HL-60/S4 treated with retinoic acid at 250 ng/mL for 4 days and 3 days (cell line): ENCODE results near the gene ZMIZ1.

ENCODE experiments used
- in situ Hi-C: fragments of 300-500 bp; cut with MboI; formaldehyde crosslinking; loops from 2 replicates; pipeline ENCODE4 v1.7.0; 2022; ENCODE audit warnings: low sequenced_read_pairs

Gene ZMIZ1

GRCh38 chr10:79061441-79062315, 7.1 kb upstream of the ZMIZ1 start:
- in situ Hi-C loops, result no loop called here

DNA sequence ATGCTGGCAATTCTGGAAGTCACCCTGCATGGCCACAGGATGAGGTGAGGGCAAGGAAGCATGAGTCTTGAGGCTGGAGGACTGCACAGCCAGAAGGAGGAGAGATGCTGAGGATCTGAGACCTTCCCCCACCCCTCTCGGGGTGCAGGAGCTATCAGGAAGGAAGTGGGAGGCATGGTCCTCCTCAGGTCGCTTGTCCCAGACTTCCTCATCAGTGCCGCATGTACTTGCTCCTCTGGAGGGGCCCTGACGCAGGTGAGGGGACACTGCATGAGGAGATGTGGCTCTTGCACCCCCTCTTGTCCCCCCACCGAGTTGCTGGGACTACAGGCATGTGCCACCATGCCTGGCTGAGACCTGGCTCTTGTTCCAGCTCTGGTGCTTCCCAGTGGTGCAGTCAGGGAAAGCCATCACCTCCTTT, 5.7 kb upstream of the ZMIZ1 start:
- in situ Hi-C loops, result no loop called here

DNA sequence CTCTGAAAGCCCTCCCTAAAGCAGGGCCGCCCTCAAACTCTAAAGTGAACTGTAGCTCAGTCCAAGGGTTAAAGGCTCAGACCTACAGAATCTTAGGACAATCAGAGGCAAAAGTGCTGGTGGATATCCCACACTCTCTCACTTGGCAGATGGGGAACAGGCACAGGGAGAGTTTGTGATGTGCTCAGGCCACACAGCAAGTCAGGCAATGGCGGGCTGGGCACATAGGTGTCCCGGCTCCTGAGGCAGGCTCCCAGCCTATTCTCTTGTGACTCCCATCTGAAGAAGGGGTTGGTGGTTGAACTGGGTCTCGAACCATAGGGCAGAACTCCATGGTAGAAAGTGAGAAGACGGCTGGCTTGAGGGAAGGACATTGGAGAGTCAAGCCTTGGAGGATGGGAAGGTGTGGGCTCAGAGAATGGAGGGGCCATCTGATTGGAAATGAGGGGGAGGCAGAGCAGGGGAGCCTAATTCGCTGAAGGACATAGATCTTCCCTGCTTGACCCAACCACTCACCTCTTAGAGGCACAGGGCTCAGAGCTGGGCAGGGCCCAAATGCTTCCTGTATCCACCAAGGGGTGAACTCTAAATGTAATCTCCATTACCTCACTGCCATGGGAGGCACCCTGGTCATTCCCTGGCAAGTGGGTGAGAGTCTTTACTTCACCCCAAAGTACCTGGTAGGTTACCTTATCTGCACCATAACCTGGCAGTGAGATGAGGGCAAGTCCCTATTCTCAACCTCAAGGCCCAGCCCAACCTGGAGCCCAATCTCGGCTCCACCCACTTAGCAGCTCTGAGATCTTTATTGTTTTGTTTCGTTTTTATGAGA, 4.9 kb upstream of the ZMIZ1 start:
- in situ Hi-C loops, result no loop called here

- in situ Hi-C loops, result no loop called here
Measured at GRCh38 chr10:79065091-79065551, 3.6 kb upstream of the ZMIZ1 start.

- in situ Hi-C loops, result no loop called here
Measured at GRCh38 chr10:79065853-79066252, 2.9 kb upstream of the ZMIZ1 start.

- in situ Hi-C loops, result no loop called here
Measured at GRCh38 chr10:79066411-79067240, 2.1 kb upstream of the ZMIZ1 start.

GRCh38 chr10:79067241-79068202, 1.2 kb upstream of the ZMIZ1 start:
- in situ Hi-C loops, result no loop called here

DNA sequence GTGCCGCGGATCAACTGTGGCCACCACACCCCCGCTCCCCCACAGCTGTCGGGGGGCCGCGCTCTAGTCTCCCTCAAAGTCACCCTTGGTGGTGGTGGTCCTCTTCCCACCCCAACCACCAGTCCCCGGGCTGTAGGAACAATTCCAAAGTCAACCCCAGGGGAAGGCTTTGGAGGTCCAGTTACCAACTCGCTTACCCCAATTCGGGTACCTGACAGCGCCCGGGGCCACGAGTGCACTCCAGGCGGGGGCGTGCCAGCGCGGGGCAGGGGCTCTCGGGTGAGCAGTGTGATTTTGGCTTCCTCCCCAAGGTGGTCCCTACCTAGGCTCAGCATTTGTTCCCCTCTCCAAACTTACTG, 584 bp upstream of the ZMIZ1 start:
- in situ Hi-C loops, result no loop called here

DNA sequence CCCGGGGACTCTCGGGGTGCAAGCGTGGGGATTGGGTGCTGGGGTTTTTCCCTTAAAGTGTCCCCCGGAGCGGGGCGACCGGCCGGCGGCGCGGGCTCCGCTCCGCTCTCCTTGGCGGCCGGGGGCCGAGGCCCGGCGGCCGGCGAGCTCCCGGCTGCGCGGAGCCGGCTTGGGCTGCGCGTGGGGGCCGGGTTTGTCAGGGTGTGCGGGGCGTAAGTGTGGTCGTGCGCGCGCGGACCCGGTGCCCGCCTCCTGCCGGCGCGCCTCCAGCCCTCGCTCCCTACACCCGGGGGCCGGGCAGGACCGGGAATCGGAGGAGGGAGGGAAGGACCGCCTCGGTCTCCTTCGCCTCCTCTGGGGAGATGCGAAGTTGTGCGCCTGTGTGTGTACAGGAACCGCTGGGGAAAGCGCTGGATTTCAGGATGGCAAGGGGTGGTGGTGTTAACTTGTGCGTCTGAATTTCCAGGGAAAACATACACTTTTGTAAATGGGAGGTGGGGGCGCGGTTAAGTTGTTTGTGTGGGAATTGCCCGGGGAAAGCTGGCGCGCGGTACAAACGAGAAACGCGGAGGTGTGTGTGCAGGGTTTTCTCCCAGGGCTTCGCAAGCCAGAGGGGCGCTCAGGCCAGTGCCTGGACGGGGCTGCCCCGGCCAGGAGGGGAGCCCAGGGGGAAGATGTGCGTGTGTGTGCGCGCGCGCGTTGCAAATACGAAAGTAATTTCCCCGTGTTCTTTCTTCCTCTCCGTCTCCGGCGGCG, 737 bp downstream of the ZMIZ1 start:
- in situ Hi-C loops, result no loop called here

DNA sequence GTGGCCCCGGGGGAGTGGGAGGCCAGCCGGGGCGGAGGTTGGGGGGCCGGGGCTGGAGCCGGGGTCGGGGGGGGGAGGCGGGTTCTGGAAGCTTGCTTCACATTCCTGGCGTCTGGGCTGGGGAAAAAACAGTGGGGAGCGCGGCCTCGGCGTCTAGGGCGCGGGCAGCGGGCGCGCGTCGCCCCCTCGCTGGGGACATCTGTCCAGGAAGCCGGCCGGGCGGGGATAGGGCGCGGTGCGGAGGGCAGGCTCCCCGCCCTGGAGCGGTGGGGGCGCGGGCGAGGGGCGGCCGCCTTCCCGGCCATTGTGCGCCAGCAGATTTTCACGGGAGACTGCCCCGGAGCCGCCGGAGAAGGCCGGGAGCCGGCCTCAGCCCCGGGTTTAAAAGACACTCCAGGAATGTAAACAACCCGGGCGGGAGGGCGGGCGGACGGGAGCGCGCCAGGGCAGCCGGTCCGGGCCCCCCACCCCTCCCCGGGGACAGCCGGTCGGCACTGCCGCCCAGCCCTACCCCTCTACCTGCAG, 1.4 kb downstream of the ZMIZ1 start:
- in situ Hi-C loops, result no loop called here

- in situ Hi-C loops, result no loop called here
Measured at GRCh38 chr10:79070606-79071395, 2.0 kb downstream of the ZMIZ1 start.

- in situ Hi-C loops, result no loop called here
Measured at GRCh38 chr10:79071396-79071923, 2.7 kb downstream of the ZMIZ1 start.

GRCh38 chr10:79072041-79072441, 3.3 kb downstream of the ZMIZ1 start:
- in situ Hi-C loops, result no loop called here

- in situ Hi-C loops, result no loop called here
Measured at GRCh38 chr10:79072994-79073645, 4.4 kb downstream of the ZMIZ1 start.

GRCh38 chr10:79073784-79074432, 5.1 kb downstream of the ZMIZ1 start:
- in situ Hi-C loops, result no loop called here

GRCh38 chr10:79074732-79075131, 6.0 kb downstream of the ZMIZ1 start:
- in situ Hi-C loops, result no loop called here

DNA sequence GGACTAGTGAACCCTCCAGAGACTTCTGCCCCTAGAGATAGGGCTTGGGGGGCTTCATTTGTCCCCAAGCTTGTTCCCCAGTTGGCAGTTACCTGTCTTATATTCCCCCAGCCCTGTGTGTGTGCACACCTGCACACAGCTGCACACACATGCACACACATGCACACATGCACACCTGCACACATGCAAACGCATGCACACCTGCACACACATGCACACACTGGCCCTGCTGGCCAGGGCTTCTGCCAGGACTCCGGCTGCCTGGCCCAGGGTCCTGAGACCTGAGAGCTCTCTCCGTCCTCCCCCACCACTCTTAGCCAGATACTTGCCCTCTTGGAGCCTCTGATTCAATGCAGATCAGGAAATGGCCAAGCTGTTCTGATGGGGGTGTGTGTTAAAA, 6.7 kb downstream of the ZMIZ1 start:
- in situ Hi-C loops, result no loop called here
